ENCODE data around the gene IRX3.

The IRX3 gene

GRCh38 chr16:54286366-54287130, at the start of gene IRX3:
IRX3 (minus strand) TSS chr16:54286787; CDS start chr16:54286050, 737 bp downstream.
- H3K4me2 ChIP-seq (ENCODE audit: low read depth, low read length): no peak within 1 kb of the TSS
- no peak within 1 kb of the TSS for H3K4me3 ChIP-seq (ENCODE audit: low read length)
- no peaks in the 10 kb centered on the region for H3K79me2 ChIP-seq (ENCODE audit: low read length)
- DNase-seq: no peak
- no peak within 1 kb of the TSS for H2AFZ ChIP-seq (ENCODE audit: low read length)
- H3F3A ChIP-seq (ENCODE audit: insufficient read depth, low read length): no peaks in the 10 kb centered on the region
- no peaks in the 10 kb centered on the region for H3K9me3 ChIP-seq (replicated peaks; ENCODE audit: insufficient read depth, low read length)
- no peak within 1 kb of the TSS for H3K9ac ChIP-seq (ENCODE audit: low read length)
- H3K27ac ChIP-seq (ENCODE audit: low read length): no peak within 1 kb of the TSS
- no peak for TF ChIP-seq EZH2 (optimal IDR thresholded peaks at IDR 0.05; ENCODE audit: low read depth, low read length)
- no peak for TF ChIP-seq CTCF (IDR thresholded peaks at IDR 0.05; ENCODE audit: low read length)
- no peak for TF ChIP-seq EZH2phosphoT487 (IDR thresholded peaks at IDR 0.05; ENCODE audit: low read length)
- H4K20me1 ChIP-seq (ENCODE audit: insufficient read depth, low read length): no peaks in the 10 kb centered on the region
- H3K27me3 ChIP-seq (replicated peaks; ENCODE audit: insufficient read depth, low read length): peaks cover 4% of the 10 kb centered on the region
- H3K9me2 ChIP-seq (replicated peaks; ENCODE audit: insufficient read depth, low read length): no peaks in the 10 kb centered on the region
- H3K4me1 ChIP-seq (ENCODE audit: low read length): no peaks in the 10 kb centered on the region
- H3K36me3 ChIP-seq (replicated peaks; ENCODE audit: insufficient read depth, low read length): no peaks in the 10 kb centered on the region

GRCh38 chr16:54335230-54335629, 48.6 kb upstream of the IRX3 start:
- Histone ChIP-seq H3K9ac (ENCODE audit: low read length) (no peak overlapping the region), H3K4me2 (ENCODE audit: low read depth, low read length) (no peak overlapping the region), H2AFZ (ENCODE audit: low read length) (no peak overlapping the region), H3K79me2 (ENCODE audit: low read length) (no peaks in the 10 kb centered on the region), H3K4me3 (ENCODE audit: low read length) (no peak overlapping the region), H3F3A (ENCODE audit: insufficient read depth, low read length) (no peaks in the 10 kb centered on the region), H3K9me2 (replicated peaks; ENCODE audit: insufficient read depth, low read length) (no peaks in the 10 kb centered on the region), H3K27ac (ENCODE audit: low read length) (no peak overlapping the region), H3K27me3 (replicated peaks; ENCODE audit: insufficient read depth, low read length) (no peaks in the 10 kb centered on the region), H4K20me1 (ENCODE audit: insufficient read depth, low read length) (no peaks in the 10 kb centered on the region), H3K36me3 (replicated peaks; ENCODE audit: insufficient read depth, low read length) (no peaks in the 10 kb centered on the region), H3K9me3 (replicated peaks; ENCODE audit: insufficient read depth, low read length) (no peaks in the 10 kb centered on the region), H3K4me1 (ENCODE audit: low read length) (no peaks in the 10 kb centered on the region)
- TF ChIP-seq EZH2 (optimal IDR thresholded peaks at IDR 0.05; ENCODE audit: low read depth, low read length) (no peak), EZH2phosphoT487 (IDR thresholded peaks at IDR 0.05; ENCODE audit: low read length) (no peak), CTCF (IDR thresholded peaks at IDR 0.05; ENCODE audit: low read length) (no peak)
- no peak for DNase-seq

GRCh38 chr16:54334208-54334607, 47.6 kb upstream of the IRX3 start:
- no peak overlapping the region for H3K9ac ChIP-seq (ENCODE audit: low read length)
- DNase-seq: no peak
- no peaks in the 10 kb centered on the region for H3K9me3 ChIP-seq (replicated peaks; ENCODE audit: insufficient read depth, low read length)
- H4K20me1 ChIP-seq (ENCODE audit: insufficient read depth, low read length): no peaks in the 10 kb centered on the region
- no peak overlapping the region for H3K4me2 ChIP-seq (ENCODE audit: low read depth, low read length)
- no peaks in the 10 kb centered on the region for H3K9me2 ChIP-seq (replicated peaks; ENCODE audit: insufficient read depth, low read length)
- H3K79me2 ChIP-seq (ENCODE audit: low read length): no peaks in the 10 kb centered on the region
- no peak overlapping the region for H2AFZ ChIP-seq (ENCODE audit: low read length)
- no peak for TF ChIP-seq EZH2phosphoT487 (IDR thresholded peaks at IDR 0.05; ENCODE audit: low read length)
- no peak for TF ChIP-seq EZH2 (optimal IDR thresholded peaks at IDR 0.05; ENCODE audit: low read depth, low read length)
- no peak for TF ChIP-seq CTCF (IDR thresholded peaks at IDR 0.05; ENCODE audit: low read length)
- H3K27me3 ChIP-seq (replicated peaks; ENCODE audit: insufficient read depth, low read length): no peaks in the 10 kb centered on the region
- H3K4me1 ChIP-seq (ENCODE audit: low read length): no peaks in the 10 kb centered on the region
- H3K36me3 ChIP-seq (replicated peaks; ENCODE audit: insufficient read depth, low read length): no peaks in the 10 kb centered on the region
- H3F3A ChIP-seq (ENCODE audit: insufficient read depth, low read length): no peaks in the 10 kb centered on the region
- no peak overlapping the region for H3K27ac ChIP-seq (ENCODE audit: low read length)
- H3K4me3 ChIP-seq (ENCODE audit: low read length): no peak overlapping the region
